ENCODE data around the gene NXF1.

- TF ChIP-seq, protein P1, sequence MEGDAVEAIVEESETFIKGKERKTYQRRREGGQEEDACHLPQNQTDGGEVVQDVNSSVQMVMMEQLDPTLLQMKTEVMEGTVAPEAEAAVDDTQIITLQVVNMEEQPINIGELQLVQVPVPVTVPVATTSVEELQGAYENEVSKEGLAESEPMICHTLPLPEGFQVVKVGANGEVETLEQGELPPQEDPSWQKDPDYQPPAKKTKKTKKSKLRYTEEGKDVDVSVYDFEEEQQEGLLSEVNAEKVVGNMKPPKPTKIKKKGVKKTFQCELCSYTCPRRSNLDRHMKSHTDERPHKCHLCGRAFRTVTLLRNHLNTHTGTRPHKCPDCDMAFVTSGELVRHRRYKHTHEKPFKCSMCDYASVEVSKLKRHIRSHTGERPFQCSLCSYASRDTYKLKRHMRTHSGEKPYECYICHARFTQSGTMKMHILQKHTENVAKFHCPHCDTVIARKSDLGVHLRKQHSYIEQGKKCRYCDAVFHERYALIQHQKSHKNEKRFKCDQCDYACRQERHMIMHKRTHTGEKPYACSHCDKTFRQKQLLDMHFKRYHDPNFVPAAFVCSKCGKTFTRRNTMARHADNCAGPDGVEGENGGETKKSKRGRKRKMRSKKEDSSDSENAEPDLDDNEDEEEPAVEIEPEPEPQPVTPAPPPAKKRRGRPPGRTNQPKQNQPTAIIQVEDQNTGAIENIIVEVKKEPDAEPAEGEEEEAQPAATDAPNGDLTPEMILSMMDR (tag by site-specific recombination; IDR thresholded peaks at IDR 0.05), result no peak
- TF ChIP-seq ZNF211 (tag by site-specific recombination; IDR thresholded peaks at IDR 0.05; ENCODE audit: low read depth) (no peak), ZNF670 (tag by site-specific recombination; IDR thresholded peaks at IDR 0.05; ENCODE audit: low read depth) (no peak), ZIC2 (tag by site-specific recombination; IDR thresholded peaks at IDR 0.05) (no peak), YY1 (tag by site-specific recombination; IDR thresholded peaks at IDR 0.05) (no peak), ZBTB1 (tag by site-specific recombination; IDR thresholded peaks at IDR 0.05) (no peak)
- TF ChIP-seq, protein P2, sequence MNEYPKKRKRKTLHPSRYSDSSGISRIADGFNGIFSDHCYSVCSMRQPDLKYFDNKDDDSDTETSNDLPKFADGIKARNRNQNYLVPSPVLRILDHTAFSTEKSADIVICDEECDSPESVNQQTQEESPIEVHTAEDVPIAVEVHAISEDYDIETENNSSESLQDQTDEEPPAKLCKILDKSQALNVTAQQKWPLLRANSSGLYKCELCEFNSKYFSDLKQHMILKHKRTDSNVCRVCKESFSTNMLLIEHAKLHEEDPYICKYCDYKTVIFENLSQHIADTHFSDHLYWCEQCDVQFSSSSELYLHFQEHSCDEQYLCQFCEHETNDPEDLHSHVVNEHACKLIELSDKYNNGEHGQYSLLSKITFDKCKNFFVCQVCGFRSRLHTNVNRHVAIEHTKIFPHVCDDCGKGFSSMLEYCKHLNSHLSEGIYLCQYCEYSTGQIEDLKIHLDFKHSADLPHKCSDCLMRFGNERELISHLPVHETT (tag by site-specific recombination; IDR thresholded peaks at IDR 0.05), result no peak
- TF ChIP-seq, protein P3, sequence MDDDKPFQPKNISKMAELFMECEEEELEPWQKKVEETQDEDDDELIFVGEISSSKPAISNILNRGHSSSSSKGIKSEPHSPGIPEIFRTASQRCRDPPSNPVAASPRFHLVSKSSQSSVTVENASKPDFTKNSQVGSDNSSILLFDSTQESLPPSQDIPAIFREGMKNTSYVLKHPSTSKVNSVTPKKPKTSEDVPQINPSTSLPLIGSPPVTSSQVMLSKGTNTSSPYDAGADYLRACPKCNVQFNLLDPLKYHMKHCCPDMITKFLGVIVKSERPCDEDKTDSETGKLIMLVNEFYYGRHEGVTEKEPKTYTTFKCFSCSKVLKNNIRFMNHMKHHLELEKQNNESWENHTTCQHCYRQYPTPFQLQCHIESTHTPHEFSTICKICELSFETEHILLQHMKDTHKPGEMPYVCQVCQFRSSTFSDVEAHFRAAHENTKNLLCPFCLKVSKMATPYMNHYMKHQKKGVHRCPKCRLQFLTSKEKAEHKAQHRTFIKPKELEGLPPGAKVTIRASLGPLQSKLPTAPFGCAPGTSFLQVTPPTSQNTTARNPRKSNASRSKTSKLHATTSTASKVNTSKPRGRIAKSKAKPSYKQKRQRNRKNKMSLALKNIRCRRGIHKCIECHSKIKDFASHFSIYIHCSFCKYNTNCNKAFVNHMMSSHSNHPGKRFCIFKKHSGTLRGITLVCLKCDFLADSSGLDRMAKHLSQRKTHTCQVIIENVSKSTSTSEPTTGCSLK (tag by site-specific recombination; IDR thresholded peaks at IDR 0.05), result no peak
These were observed 50.1 kb downstream of the NXF1 start for GRCh38 chr11:62755086-62755615.

All from HEK293 (cell line).